ENCODE measurements around the gene MFAP3L. TPM values are rescaled to one million over a fixed set of nuclear protein-coding genes. Genes with fewer than 3 reads are reported as not detected.

Gene MFAP3L
- total and polyA plus RNA-seq, 9 donors: 0.38 to 7.6 (median 2.0) TPM

DNA sequence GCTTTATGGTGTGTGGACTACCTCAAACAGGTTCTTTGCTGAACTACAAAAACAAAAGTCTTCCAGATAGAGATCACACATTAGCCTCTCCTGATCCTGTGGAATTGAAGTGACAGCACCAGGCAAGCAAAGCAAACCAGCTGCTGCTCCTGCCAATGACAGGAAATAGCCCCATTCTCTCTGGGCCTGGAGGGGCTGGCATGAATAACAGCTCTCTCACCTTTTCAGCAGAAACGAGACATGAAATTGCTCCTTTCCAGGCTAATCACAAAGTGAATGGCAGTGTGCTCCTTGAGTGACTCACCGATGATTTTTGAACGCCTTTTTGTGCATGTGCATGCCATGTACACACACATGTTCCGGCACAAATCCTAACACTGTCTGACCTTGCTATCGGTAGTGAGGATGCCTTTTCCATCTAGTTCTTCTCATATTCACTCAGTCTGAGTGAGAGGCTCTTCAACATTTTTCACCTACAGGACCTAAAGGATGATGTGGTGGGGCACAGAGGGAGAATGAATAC is 24.4 kb downstream of the MFAP3L start:
- TF ChIP-seq EP300 (IDR thresholded peaks at IDR 0.05) (no peak), POLR2A (IDR thresholded peaks at IDR 0.05) (no peak), CTCF (IDR thresholded peaks at IDR 0.05) (no peak)
- H3K9me3 ChIP-seq: no peaks in the 10 kb centered on the region
- DNase-seq: no peak
- no peak overlapping the region for H3K4me3 ChIP-seq
- intact Hi-C loops (cut with DNase I): no loop called here
- no peaks in the 10 kb centered on the region for H3K27me3 ChIP-seq
- 79 to 89% (median 81%) methylated on average over 5 of the region's 5 CpGs for WGBS, 3 donors
- no peak overlapping the region for H3K27ac ChIP-seq
- H3K4me1 ChIP-seq (ENCODE audit: insufficient read depth): no peaks in the 10 kb centered on the region
- no peaks in the 10 kb centered on the region for H3K36me3 ChIP-seq

- 54 to 61% (median 55%) methylated on average over 3 of the region's 3 CpGs for WGBS, 3 donors
- Histone ChIP-seq H3K36me3 (no peaks in the 10 kb centered on the region), H3K27me3 (no peaks in the 10 kb centered on the region), H3K4me1 (ENCODE audit: insufficient read depth) (no peaks in the 10 kb centered on the region), H3K4me3 (no peak overlapping the region), H3K9me3 (no peaks in the 10 kb centered on the region), H3K27ac (no peak overlapping the region)
- intact Hi-C loops (cut with DNase I): no loop called here
- no peak for TF ChIP-seq POLR2A (IDR thresholded peaks at IDR 0.05)
- no peak for TF ChIP-seq CTCF (IDR thresholded peaks at IDR 0.05)
- no peak for TF ChIP-seq EP300 (IDR thresholded peaks at IDR 0.05)
- DNase-seq: no peak
Observed at GRCh38 chr4:170001011-170001744, 25.0 kb downstream of the MFAP3L start.

GRCh38 chr4:169999923-170000322 is 26.3 kb downstream of the MFAP3L start:
- Histone ChIP-seq H3K4me3 (no peak overlapping the region), H3K4me1 (ENCODE audit: insufficient read depth) (no peaks in the 10 kb centered on the region), H3K27me3 (no peaks in the 10 kb centered on the region), H3K36me3 (no peaks in the 10 kb centered on the region), H3K27ac (no peak overlapping the region), H3K9me3 (no peaks in the 10 kb centered on the region)
- intact Hi-C loops (cut with DNase I): no loop called here
- WGBS, 3 donors: 75 to 76% (median 75%) methylated on average over 2 of the region's 2 CpGs
- no peak for DNase-seq
- no peak for TF ChIP-seq EP300 (IDR thresholded peaks at IDR 0.05)
- no peak for TF ChIP-seq CTCF (IDR thresholded peaks at IDR 0.05)
- no peak for TF ChIP-seq POLR2A (IDR thresholded peaks at IDR 0.05)

DNA sequence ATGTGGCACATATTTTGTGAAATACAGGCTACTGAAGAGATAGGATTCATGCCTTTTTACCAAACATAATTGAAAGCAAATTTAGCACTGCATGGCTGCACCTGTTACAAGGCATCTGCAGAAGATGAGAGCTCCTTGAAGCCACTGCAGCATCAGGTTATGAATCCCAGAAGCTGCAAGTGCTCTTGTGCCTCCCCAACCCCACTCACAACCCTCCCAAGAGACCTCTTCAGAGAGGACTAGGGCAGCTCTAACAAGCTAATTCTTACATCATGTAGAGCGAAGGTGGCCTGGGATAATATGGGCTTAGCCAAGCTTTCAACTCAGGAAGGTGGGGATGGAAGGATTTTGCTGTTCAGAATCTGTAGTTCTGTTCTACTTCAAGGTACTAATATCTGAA is 27.2 kb downstream of the MFAP3L start:
- intact Hi-C loops (cut with DNase I): no loop called here
- 90 to 96% (median 94%) methylated on average over 1 of the region's 1 CpG for WGBS, 3 donors
- no peak for TF ChIP-seq EP300 (IDR thresholded peaks at IDR 0.05)
- no peak for TF ChIP-seq POLR2A (IDR thresholded peaks at IDR 0.05)
- no peak for TF ChIP-seq CTCF (IDR thresholded peaks at IDR 0.05)

More for the DNA sequence above, 27.2 kb downstream of the MFAP3L start:
- Histone ChIP-seq H3K9me3 (no peaks in the 10 kb centered on the region), H3K27me3 (no peaks in the 10 kb centered on the region), H3K27ac (no peak overlapping the region), H3K4me1 (ENCODE audit: insufficient read depth) (no peaks in the 10 kb centered on the region), H3K4me3 (no peak overlapping the region), H3K36me3 (no peaks in the 10 kb centered on the region)
- DNase-seq: no peak

Data from ovary (tissue), 9 donors.